Sciatic nerve (tissue), 2 donors: Measurements from ENCODE around the gene ZBTB17. TPM values are rescaled to one million over a fixed set of nuclear protein-coding genes. Genes with fewer than 3 reads are reported as not detected.
"Not testable (repeated sequence)": the region's sequence is repeated elsewhere in the genome, so short reads cannot be mapped to it uniquely, and the experiment has no call there.

Experiments
- ATAC-seq: fragments of 200-7000 bp; cut with Tn5 transposase; one replicate; pipeline ENCODE4 v1.9.1; 2020; ENCODE audit warnings: mild to moderate bottlenecking, moderate library complexity
- DNase-seq: peaks from one replicate; pipeline ENCODE4 v3.0.0-alpha.2; 2020; ENCODE audit warnings: low spot score
- intact Hi-C: fragments of 100-400 bp; cut with DNase I; formaldehyde crosslinking; loops from one replicate; pipeline ENCODE4 v1.14.2; 2022
- total RNA-seq: library from RNA; stranded (reverse); fragmentation: NEBNext Ultra II Directional; extraction: Animal tissue kit (Norgen Biotek cat#: 25700); gene quantifications from one replicate; pipeline ENCODE4 v1.2.1, GENCODE V29; 2021
- donor health status: DM: no; HTN: no; CAD: no.
- donor health status: DM: no; HTN: no; CAD: no.

ZBTB17 gene
- total RNA-seq: 37.7 TPM

GRCh38 chr1:15975805-15976680 lies at the start of gene ZBTB17:
TSS of gene ZBTB17 (minus strand) at chr1:15976101. CDS start at chr1:15948495, 27,606 bp downstream.
- intact Hi-C loops: no loop called here
- peak; percentile 99 for ATAC-seq
- DNase-seq: peak; percentile 97

GRCh38 chr1:16023050-16023653 lies 47.3 kb upstream of the ZBTB17 start:
- no peak for DNase-seq
- no peak for ATAC-seq
- intact Hi-C loops: no loop called here

- intact Hi-C loops: no loop called here
- DNase-seq: no peak
- ATAC-seq: no peak
These were observed 46.5 kb upstream of the ZBTB17 start for GRCh38 chr1:16022393-16022792.

GRCh38 chr1:16021681-16022080 lies 45.8 kb upstream of the ZBTB17 start, which contains the start of gene CLCNKA:
TSS of gene CLCNKA (plus strand) at chr1:16022036. CDS start at chr1:16022620, 584 bp downstream.
- DNase-seq (no peak), ATAC-seq (no peak)
- intact Hi-C loops: no loop called here

GRCh38 chr1:16020878-16021277 lies 45.0 kb upstream of the ZBTB17 start:
- not testable (repeated sequence) for DNase-seq

GRCh38 chr1:16020325-16020724 lies 44.4 kb upstream of the ZBTB17 start:
- no peak for DNase-seq
- intact Hi-C loops: no loop called here
- no peak for ATAC-seq

More at GRCh38 chr1:16020878-16021277, 45.0 kb upstream of the ZBTB17 start:
- intact Hi-C loops, ATAC-seq: not testable (repeated sequence)

- intact Hi-C loops: no loop called here
- DNase-seq: no peak
These were observed 43.9 kb upstream of the ZBTB17 start for GRCh38 chr1:16019644-16020277.

GRCh38 chr1:16018749-16019643 lies 43.1 kb upstream of the ZBTB17 start:
- no peak for ATAC-seq
- intact Hi-C loops: no loop called here
- DNase-seq: no peak

More at GRCh38 chr1:16019644-16020277, 43.9 kb upstream of the ZBTB17 start:
- no peak for ATAC-seq

GRCh38 chr1:16018308-16018707 lies 42.4 kb upstream of the ZBTB17 start:
- intact Hi-C loops: no loop called here
- ATAC-seq (peak; percentile 9), DNase-seq (no peak)

- peak; percentile 84 for ATAC-seq
- peak; percentile 84 for DNase-seq
- intact Hi-C loops: no loop called here
These were observed 41.8 kb upstream of the ZBTB17 start, which contains the start of gene HSPB7 for GRCh38 chr1:16017461-16018303. TSS of gene HSPB7 (minus strand) at chr1:16018043. CDS start at chr1:16017963, 80 bp downstream.

- ATAC-seq: peak; percentile 0
- intact Hi-C loops: no loop called here
- DNase-seq: no peak
These were observed 41.2 kb upstream of the ZBTB17 start for GRCh38 chr1:16017076-16017460.

GRCh38 chr1:16015960-16016901 lies 40.3 kb upstream of the ZBTB17 start:
- ATAC-seq (no peak), DNase-seq (no peak)
- intact Hi-C loops: no loop called here

- ATAC-seq (no peak), DNase-seq (no peak)
- intact Hi-C loops: no loop called here
These were observed 39.6 kb upstream of the ZBTB17 start for GRCh38 chr1:16015491-16015890.

- intact Hi-C loops: no loop called here
- DNase-seq (peak; percentile 82), ATAC-seq (peak; percentile 33)
These were observed 38.9 kb upstream of the ZBTB17 start for GRCh38 chr1:16014509-16015482.

GRCh38 chr1:16013908-16014258 lies 38.0 kb upstream of the ZBTB17 start:
- DNase-seq: no peak
- intact Hi-C loops: no loop called here

More at GRCh38 chr1:16013908-16014258, 38.0 kb upstream of the ZBTB17 start:
- ATAC-seq: no peak
